ENCODE measurements around the gene PCOLCE2. TPM values are rescaled to one million over a fixed set of nuclear protein-coding genes. Genes with fewer than 3 reads are reported as not detected.

Gene PCOLCE2
- total RNA-seq, 2 experiments from 2014 or later: not detected

DNA sequence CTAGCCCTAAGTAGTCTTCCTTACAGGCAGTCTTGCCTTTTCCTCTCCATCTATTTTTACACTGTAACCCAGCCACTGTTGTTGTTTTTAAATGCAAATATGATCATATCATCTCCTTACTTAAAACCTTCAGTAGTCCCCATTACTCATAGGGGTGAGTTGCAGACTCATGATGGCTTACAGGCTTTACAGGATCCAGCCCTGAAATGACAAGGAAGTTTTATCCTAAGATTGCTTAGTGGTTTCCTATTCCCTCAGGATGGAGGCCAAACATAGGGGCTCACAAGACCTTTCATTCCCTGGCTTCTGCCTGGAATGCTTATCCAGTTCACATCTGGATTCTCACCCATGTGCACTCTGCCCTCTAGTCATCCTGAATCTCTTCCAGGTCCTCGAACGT is 27.7 kb upstream of the PCOLCE2 start:
- H3K4me3 Mint-ChIP-seq: no peak overlapping the region

DNA sequence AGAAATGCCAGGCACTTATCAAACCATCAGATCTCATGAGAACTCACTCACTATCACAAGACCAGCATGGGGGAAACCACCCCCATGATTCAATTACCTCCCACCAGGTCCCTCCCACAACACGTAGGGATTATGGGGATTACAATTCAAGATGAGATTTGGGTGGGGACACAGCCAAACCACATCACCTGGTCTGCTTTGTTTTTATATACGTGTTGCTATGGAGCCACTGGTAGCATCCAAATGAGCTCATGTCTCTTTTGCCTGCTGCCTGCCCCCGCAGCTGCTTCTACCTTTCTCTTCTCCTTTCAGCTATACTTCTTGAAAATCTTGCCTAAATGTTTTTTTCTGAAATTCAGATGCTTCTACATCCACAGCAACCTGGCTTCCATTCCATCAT is 26.8 kb upstream of the PCOLCE2 start:
- ChIA-PET CTCF (no interaction called here), POLR2A (no interaction called here)
- DNase-seq (no peak), ATAC-seq (no peak)
- H3K9me3 Mint-ChIP-seq (ENCODE audit: insufficient read depth): no peaks in the 10 kb centered on the region
- H3K4me1 Mint-ChIP-seq (ENCODE audit: low read depth): no peaks in the 10 kb centered on the region
- H3K4me3 Mint-ChIP-seq: no peak overlapping the region
- H3K27me3 Mint-ChIP-seq (ENCODE audit: low read depth): peaks cover 27% of the 10 kb centered on the region
- no peaks in the 10 kb centered on the region for H3K36me3 Mint-ChIP-seq (ENCODE audit: low read depth)
- no peak overlapping the region for H3K27ac Mint-ChIP-seq

More for the DNA sequence above, 27.7 kb upstream of the PCOLCE2 start:
- DNase-seq (no peak), ATAC-seq (no peak)
- H3K4me1 Mint-ChIP-seq (ENCODE audit: low read depth): no peaks in the 10 kb centered on the region
- ChIA-PET POLR2A (no interaction called here), CTCF (no interaction called here)
- peaks cover 24% of the 10 kb centered on the region for H3K27me3 Mint-ChIP-seq (ENCODE audit: low read depth)
- H3K27ac Mint-ChIP-seq: no peak overlapping the region
- no peaks in the 10 kb centered on the region for H3K36me3 Mint-ChIP-seq (ENCODE audit: low read depth)
- no peaks in the 10 kb centered on the region for H3K9me3 Mint-ChIP-seq (ENCODE audit: insufficient read depth)

DNA sequence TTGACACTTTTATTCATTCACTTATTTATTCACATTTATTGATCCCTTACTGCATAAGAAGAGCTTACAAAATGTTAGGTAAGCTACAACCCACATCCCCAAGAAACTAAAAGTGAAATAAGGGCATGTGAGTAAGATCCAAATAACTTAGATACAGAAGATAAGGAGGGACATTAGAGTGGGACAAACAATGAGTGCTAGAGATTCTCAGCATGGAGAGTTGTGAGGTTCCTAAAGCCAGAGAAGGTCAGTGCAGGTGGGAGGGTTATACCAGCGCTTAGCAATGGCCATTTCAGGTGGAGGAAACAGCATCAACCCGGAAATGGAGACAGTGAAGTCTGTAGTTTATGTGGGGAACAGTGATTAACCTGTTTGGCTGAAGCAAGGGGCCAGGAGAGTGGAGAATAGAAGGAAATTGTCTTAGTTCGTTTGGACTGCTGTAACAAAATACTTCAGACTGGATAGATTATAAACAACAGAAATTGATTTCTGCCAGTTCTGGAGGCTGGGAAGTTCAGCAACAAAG is 25.5 kb upstream of the PCOLCE2 start:
- H3K4me3 Mint-ChIP-seq: no peak overlapping the region
- peaks cover 29% of the 10 kb centered on the region for H3K27me3 Mint-ChIP-seq (ENCODE audit: low read depth)
- H3K9me3 Mint-ChIP-seq (ENCODE audit: insufficient read depth): no peaks in the 10 kb centered on the region
- DNase-seq (no peak), ATAC-seq (no peak)
- no peaks in the 10 kb centered on the region for H3K36me3 Mint-ChIP-seq (ENCODE audit: low read depth)
- H3K27ac Mint-ChIP-seq: no peak overlapping the region
- no peaks in the 10 kb centered on the region for H3K4me1 Mint-ChIP-seq (ENCODE audit: low read depth)
- ChIA-PET POLR2A (no interaction called here), CTCF (no interaction called here)

DNA sequence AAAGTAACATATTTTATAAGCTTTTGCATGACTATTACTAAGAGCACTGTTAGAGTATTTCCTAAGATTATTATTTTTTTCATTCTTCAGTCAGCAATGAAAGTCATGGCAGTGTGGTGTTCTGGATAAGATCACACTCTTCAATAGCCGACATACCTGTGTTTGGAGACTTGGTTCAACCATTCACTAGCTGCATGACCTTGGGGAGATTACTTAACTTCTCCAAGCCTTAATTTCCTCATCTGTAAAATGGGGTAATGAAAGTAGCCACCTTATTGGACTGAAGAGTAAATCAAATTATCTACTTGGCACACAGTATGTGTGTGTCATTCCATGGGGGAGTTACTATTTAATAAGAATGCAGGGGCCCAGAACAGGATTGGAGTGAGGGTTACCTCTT is 24.5 kb upstream of the PCOLCE2 start:
- H3K27ac Mint-ChIP-seq: no peak overlapping the region
- DNase-seq (no peak), ATAC-seq (no peak)
- POLR2A ChIA-PET: no interaction called here
- no peaks in the 10 kb centered on the region for H3K36me3 Mint-ChIP-seq (ENCODE audit: low read depth)
- H3K9me3 Mint-ChIP-seq (ENCODE audit: insufficient read depth): no peaks in the 10 kb centered on the region
- CTCF ChIA-PET: no interaction called here
- peaks cover 22% of the 10 kb centered on the region for H3K27me3 Mint-ChIP-seq (ENCODE audit: low read depth)
- no peaks in the 10 kb centered on the region for H3K4me1 Mint-ChIP-seq (ENCODE audit: low read depth)
- H3K4me3 Mint-ChIP-seq: no peak overlapping the region

DNA sequence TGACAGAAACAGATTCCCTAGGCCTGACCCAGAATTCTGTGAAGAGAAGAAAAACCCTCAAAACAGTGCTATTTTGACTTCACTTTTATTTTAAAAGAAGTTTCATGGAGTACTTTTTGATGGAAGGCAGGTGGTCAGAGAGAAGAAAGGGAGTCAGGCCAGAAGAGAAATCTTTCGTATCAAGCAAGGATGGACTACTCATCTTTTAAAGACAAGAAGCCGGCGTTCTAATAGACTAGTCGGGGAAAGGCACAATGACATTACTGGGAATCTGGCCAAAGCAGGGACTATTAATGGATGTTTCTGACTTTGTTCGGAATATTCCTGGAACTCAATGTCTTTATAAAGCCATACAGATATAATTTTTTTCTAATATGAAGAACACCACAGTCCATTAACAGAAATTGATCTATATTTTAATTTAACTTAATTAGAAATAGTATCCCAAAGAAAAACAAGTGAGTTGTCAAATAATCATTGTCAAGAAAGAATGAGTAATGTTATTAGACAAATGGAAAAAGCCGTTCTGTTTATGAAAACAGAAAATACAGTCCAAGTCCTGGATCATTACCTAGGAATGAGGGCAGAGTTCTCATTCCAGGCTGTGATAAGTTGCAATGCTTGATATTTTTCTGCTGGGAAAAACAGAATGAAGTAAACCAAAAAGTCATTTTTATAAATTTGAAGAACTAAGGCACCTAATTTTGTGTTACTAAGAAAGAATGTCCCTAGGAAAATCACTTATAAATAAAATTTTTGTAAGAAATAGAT is 23.7 kb upstream of the PCOLCE2 start:
- DNase-seq: no peak
- Mint-ChIP-seq H3K9me3 (ENCODE audit: insufficient read depth) (no peaks in the 10 kb centered on the region), H3K4me1 (ENCODE audit: low read depth) (no peaks in the 10 kb centered on the region), H3K27ac (no peak overlapping the region), H3K4me3 (no peak overlapping the region), H3K27me3 (ENCODE audit: low read depth) (peaks cover 23% of the 10 kb centered on the region), H3K36me3 (ENCODE audit: low read depth) (no peaks in the 10 kb centered on the region)
- no peak for ATAC-seq
- ChIA-PET POLR2A (no interaction called here), CTCF (no interaction called here)

DNA sequence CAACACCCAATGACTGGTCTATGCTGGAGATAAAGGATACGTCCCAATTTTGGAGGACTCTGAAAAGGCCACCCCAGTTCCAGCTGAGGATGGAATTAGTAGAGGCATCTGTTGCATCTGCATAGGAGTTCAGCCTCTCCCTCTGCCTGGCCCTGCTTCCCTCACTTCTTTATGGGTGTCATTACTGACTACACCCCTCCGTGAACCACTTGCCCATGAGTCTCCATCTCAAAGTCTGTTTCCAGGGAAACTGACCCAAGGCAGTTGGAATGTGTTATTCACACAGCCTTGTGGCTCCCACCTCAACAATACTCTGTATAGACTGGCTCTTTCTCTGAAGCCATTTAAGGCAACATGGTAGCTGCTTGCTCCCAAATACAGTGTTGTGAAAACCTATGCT is 21.4 kb upstream of the PCOLCE2 start:
- ATAC-seq (no peak), DNase-seq (no peak)
- no peak overlapping the region for H3K27ac Mint-ChIP-seq
- ChIA-PET CTCF (no interaction called here), POLR2A (no interaction called here)
- no peaks in the 10 kb centered on the region for H3K9me3 Mint-ChIP-seq (ENCODE audit: insufficient read depth)
- H3K36me3 Mint-ChIP-seq (ENCODE audit: low read depth): no peaks in the 10 kb centered on the region
- H3K4me1 Mint-ChIP-seq (ENCODE audit: low read depth): no peaks in the 10 kb centered on the region
- H3K4me3 Mint-ChIP-seq: no peak overlapping the region
- peaks cover 14% of the 10 kb centered on the region for H3K27me3 Mint-ChIP-seq (ENCODE audit: low read depth)

DNA sequence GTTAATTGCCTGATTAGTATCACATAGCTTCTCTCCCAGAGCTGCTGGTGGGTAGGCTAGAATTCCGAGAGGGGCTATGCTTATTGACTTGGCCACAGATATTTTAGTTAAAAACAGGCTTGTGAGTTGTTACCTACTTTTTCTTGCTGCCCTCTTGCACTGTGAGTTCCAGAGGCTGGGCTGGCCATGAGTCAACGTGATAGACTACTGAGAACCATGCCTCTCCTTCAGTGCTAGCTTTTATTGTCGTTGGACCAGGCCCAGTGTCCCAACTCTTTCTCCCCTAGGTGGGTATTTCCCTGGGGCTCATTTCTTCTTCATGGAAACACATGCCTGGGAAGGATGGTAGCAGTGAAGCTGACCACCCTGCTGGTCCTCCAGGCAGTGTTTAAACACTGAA is 20.4 kb upstream of the PCOLCE2 start:
- H3K4me1 Mint-ChIP-seq (ENCODE audit: low read depth): peaks cover 4% of the 10 kb centered on the region
- no peaks in the 10 kb centered on the region for H3K36me3 Mint-ChIP-seq (ENCODE audit: low read depth)
- H3K27ac Mint-ChIP-seq: no peak overlapping the region
- ChIA-PET POLR2A (no interaction called here), CTCF (no interaction called here)
- ATAC-seq (no peak), DNase-seq (no peak)
- no peak overlapping the region for H3K4me3 Mint-ChIP-seq
- no peaks in the 10 kb centered on the region for H3K9me3 Mint-ChIP-seq (ENCODE audit: insufficient read depth)
- H3K27me3 Mint-ChIP-seq (ENCODE audit: low read depth): peaks cover 15% of the 10 kb centered on the region

DNA sequence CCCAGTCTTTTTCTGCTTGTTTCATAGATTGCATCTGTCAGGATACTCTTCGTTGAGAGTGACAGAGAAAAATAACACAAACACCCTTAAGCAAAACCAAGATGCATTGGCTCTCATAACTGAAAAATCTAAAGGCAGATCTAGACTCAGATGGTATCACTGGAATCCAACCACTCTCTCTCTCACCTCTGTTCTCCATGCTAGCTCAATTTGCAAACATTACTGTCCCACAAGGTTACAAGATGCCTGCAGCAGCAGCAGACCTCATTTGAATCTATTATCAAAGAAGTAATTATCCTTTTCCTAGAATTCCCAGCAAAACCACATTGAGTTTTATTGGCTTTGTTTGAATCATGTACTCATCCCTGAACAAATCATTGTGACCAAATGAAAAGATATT is 19.1 kb upstream of the PCOLCE2 start:
- no peak overlapping the region for H3K4me3 Mint-ChIP-seq

DNA sequence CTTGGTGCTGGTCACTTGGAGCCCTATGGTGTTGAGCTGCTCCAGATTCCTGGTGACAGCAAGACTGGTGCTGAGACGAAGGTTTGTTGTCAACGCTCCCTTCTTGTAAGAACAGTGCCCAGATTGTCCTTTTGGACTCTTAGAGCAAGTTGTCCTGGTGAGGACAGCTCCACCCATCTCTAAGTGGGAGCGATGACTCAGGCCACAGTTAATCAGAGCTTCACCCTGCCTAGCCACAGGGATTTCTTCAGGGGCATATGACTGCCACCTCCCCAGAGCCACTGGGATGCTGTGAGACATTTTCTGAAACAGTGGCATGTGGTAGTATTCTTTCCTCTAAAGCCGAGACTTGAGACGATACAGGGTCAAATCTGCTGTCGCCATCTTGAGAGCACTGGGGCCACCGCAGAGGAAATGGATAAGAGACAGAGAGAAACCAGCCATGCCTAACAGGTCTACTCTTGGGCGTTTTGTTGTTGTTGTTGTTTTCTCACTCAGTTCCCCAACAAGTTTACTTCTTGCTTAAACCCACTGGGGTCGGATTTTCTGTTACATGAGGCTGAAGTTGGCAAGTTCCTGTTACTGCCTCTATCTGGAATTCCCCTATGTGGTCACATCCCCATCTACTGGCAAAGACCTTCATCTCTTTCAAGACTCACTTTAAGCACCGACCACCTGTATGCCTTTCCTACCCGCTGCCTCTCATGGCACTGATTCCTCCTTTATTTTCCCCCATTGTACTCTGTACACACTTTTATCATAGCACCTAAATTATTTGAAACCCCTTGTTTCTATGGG is 16.0 kb upstream of the PCOLCE2 start:
- Mint-ChIP-seq H3K27ac (no peak overlapping the region), H3K4me3 (no peak overlapping the region), H3K27me3 (ENCODE audit: low read depth) (peaks cover 19% of the 10 kb centered on the region), H3K36me3 (ENCODE audit: low read depth) (no peaks in the 10 kb centered on the region), H3K9me3 (ENCODE audit: insufficient read depth) (no peaks in the 10 kb centered on the region), H3K4me1 (ENCODE audit: low read depth) (peaks cover 4% of the 10 kb centered on the region)
- ATAC-seq (no peak), DNase-seq (no peak)
- POLR2A ChIA-PET: no interaction called here
- CTCF ChIA-PET: interaction anchor here (1.4 to 2.2 kb wide), 2 partner anchors 76 kb away, joined by 4 to 10 read pairs; no protein-coding TSS in a partner anchor

More for the DNA sequence above, 19.1 kb upstream of the PCOLCE2 start:
- ChIA-PET POLR2A (no interaction called here), CTCF (interaction anchor here (0.9 kb wide), 1 partner anchor 79 kb away, joined by 3 read pairs; no protein-coding TSS in a partner anchor)
- H3K4me1 Mint-ChIP-seq (ENCODE audit: low read depth): peaks cover 4% of the 10 kb centered on the region
- DNase-seq (no peak), ATAC-seq (no peak)
- H3K36me3 Mint-ChIP-seq (ENCODE audit: low read depth): no peaks in the 10 kb centered on the region
- no peaks in the 10 kb centered on the region for H3K9me3 Mint-ChIP-seq (ENCODE audit: insufficient read depth)
- H3K27ac Mint-ChIP-seq: no peak overlapping the region
- peaks cover 17% of the 10 kb centered on the region for H3K27me3 Mint-ChIP-seq (ENCODE audit: low read depth)

DNA sequence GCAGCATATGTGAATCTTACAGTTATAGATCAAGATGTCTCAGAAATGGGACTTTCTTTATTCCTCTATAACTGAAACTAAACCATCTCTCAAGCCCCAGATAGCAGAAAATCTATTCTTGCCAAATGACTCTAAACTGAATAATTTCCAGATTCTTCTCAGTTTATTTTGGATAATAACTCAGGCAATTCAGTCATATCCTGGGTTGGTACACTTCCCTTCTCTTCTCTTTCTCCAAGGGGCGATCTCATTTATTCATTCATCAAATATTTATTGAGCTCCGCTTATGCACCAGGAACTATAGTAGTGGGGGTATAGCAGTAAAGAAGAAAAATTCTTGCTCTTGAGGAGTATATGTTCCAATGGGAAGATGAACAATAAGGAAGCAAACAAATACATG is 13.5 kb upstream of the PCOLCE2 start:
- H3K36me3 Mint-ChIP-seq (ENCODE audit: low read depth): no peaks in the 10 kb centered on the region
- no peak overlapping the region for H3K4me3 Mint-ChIP-seq
- H3K9me3 Mint-ChIP-seq (ENCODE audit: insufficient read depth): no peaks in the 10 kb centered on the region
- ChIA-PET CTCF (no interaction called here), POLR2A (no interaction called here)
- DNase-seq (no peak), ATAC-seq (no peak)
- peaks cover 23% of the 10 kb centered on the region for H3K27me3 Mint-ChIP-seq (ENCODE audit: low read depth)
- peaks cover 4% of the 10 kb centered on the region for H3K4me1 Mint-ChIP-seq (ENCODE audit: low read depth)
- no peak overlapping the region for H3K27ac Mint-ChIP-seq

DNA sequence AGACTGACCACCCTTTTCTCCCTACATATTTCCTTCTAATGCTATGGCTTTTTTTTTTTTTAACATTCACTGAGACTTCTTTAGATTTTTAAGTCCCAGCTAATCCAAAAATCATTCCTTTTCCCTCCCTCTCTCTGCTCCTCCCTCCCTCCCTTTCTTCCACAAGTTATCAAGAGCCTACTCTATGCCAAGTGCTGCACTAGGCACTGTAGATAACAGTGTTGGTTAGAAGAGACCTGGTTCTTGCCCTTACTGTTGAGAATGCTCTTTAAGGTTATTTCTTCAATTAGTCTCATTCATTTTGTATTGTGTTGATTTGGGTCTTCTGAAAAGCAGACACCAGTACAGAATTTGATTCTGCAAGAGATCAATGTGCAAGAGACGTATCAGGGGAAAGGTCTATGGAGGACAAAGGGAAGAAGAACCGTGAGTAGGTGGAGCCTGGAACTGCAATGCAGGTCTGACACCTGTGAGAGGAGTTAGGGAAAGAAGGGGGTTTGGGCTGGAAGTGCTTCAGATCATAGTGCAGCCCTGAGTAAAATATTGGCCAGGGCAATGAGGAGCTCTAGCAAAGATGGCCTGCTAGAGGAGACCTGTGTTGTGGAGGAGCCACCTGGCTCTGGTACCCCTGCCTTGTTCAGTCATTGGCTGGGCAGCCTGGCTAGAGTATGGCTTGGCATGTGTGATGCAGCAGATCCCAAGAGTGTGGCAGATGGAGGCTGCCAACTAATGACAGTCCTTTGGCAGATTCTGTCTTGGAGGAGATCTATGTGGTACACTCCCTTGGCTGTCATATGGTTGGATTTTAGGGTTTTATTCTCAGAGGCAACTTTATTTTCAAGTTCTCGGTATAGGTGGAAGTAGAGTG is 9.7 kb upstream of the PCOLCE2 start:
- Mint-ChIP-seq H3K9me3 (ENCODE audit: insufficient read depth) (no peaks in the 10 kb centered on the region), H3K4me1 (ENCODE audit: low read depth) (no peaks in the 10 kb centered on the region), H3K27me3 (ENCODE audit: low read depth) (peaks cover 20% of the 10 kb centered on the region), H3K27ac (no peak overlapping the region), H3K4me3 (no peak overlapping the region), H3K36me3 (ENCODE audit: low read depth) (no peaks in the 10 kb centered on the region)
- ChIA-PET CTCF (no interaction called here), POLR2A (no interaction called here)
- no peak for ATAC-seq
- no peak for DNase-seq

DNA sequence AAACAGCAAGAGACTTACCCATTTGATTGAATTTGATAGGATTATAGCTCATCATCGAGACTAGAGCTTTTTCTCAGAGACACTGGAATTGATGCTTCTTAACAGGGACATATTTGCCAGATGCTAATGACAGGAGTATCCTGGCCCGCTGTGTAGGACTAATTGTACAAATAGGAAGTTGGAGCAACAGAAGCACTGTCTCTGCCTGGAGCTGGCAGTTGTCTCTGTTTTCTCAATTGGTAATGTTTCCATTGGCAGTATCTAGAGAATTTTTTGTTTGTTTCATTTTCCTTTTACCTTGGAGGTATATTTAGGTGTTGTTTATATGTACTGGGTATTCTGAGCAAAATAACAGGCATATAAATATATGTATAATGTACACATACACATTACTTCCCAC is 8.9 kb upstream of the PCOLCE2 start:
- Mint-ChIP-seq H3K4me3 (no peak overlapping the region), H3K9me3 (ENCODE audit: insufficient read depth) (no peaks in the 10 kb centered on the region), H3K4me1 (ENCODE audit: low read depth) (no peaks in the 10 kb centered on the region), H3K27me3 (ENCODE audit: low read depth) (peaks cover 17% of the 10 kb centered on the region), H3K36me3 (ENCODE audit: low read depth) (no peaks in the 10 kb centered on the region), H3K27ac (no peak overlapping the region)
- no peak for DNase-seq
- CTCF ChIA-PET: no interaction called here
- no peak for ATAC-seq
- POLR2A ChIA-PET: interaction anchor here (0.7 kb wide), 1 partner anchor 41 kb away, joined by 3 read pairs; no protein-coding TSS in a partner anchor
